Activated naive CD8-positive, alpha-beta T cell (primary cell): ENCODE results near the gene GAS2.

Source experiments
- H3K27ac Mint-ChIP-seq: one replicate; pipeline ENCODE4 v1.8.0; 2021; ENCODE audit warnings: mixed read lengths
- H3K27me3 Mint-ChIP-seq: one replicate; pipeline ENCODE4 v1.8.0; 2021; ENCODE audit warnings: mixed read lengths
- H3K36me3 Mint-ChIP-seq: one replicate; pipeline ENCODE4 v1.8.0; 2021; ENCODE audit warnings: mixed read lengths
- H3K4me1 Mint-ChIP-seq: one replicate; pipeline ENCODE4 v1.8.0; 2021; ENCODE audit warnings: low read depth, mixed read lengths
- H3K4me3 Mint-ChIP-seq: one replicate; pipeline ENCODE4 v1.8.0; 2021; ENCODE audit warnings: mild to moderate bottlenecking, mixed read lengths
- H3K9me3 Mint-ChIP-seq: one replicate; pipeline ENCODE4 v1.8.0; 2021; ENCODE audit warnings: low read depth, mixed read lengths

GAS2 gene

DNA sequence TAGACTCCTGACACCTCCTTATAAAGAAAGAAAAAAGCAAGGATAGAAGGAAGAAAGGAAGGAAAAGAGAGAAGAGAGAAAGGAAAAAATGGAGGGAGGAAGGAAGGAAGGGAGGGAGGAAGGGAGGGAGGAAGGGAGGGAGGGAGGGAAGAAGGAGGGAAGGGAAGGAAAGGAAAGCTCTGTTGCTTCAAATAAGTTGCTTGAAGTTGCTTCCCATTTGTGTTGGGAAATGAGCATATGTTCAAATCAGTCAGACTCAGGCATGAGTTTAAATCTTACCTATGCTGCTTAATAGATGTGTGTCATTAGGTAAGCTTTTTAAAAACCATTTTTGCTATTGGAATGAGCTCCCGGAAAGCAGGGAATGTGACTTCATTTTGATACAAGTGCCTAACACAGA lies 6.6 kb upstream of the GAS2 start:
- Mint-ChIP-seq H3K27ac (no peak overlapping the region), H3K9me3 (no peaks in the 10 kb centered on the region), H3K27me3 (peaks cover under 1% of the 10 kb centered on the region), H3K4me1 (peaks cover 19% of the 10 kb centered on the region), H3K36me3 (no peaks in the 10 kb centered on the region), H3K4me3 (no peak overlapping the region)

DNA sequence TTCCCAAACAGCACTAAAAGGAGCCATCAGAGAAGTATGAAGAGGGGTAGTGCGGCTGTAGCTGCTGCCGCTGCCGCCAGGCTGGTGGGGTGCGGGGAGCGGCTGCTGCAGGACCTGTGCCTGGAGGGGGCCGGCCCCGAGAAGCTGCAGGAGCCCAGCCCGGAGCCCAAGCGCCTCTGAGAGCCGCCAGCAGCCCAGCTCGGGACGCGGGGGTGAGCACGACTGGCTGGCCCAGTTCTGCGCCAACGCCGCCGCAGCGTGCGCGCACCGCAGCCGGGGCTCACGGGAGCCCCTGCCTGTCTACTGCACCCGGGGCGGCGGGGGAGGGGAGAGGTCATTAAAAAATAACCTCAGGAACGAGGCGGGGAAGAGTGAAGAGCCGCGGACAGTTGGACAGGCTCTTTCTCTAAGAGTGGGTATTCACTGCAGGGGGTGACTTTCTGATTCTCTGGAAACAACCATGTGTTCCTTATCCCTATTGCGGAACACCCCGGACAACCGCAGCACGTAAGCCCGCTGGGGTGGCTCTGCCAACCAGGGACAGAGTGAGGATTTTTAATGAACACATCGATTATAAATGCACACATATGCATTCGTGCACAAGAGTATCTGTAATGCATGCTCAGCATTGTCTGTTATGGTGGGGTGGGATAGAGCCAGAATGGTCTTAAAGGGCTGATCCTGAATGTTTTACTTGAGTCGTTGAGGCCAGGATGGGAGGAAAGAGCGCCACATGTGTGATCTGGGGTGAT lies 453 bp downstream of the GAS2 start:
- Mint-ChIP-seq H3K4me3 (peak overlapping the region; percentile 74), H3K27me3 (peaks cover 41% of the 10 kb centered on the region), H3K27ac (no peak overlapping the region), H3K36me3 (peaks cover 3% of the 10 kb centered on the region), H3K4me1 (peaks cover 13% of the 10 kb centered on the region), H3K9me3 (no peaks in the 10 kb centered on the region)

DNA sequence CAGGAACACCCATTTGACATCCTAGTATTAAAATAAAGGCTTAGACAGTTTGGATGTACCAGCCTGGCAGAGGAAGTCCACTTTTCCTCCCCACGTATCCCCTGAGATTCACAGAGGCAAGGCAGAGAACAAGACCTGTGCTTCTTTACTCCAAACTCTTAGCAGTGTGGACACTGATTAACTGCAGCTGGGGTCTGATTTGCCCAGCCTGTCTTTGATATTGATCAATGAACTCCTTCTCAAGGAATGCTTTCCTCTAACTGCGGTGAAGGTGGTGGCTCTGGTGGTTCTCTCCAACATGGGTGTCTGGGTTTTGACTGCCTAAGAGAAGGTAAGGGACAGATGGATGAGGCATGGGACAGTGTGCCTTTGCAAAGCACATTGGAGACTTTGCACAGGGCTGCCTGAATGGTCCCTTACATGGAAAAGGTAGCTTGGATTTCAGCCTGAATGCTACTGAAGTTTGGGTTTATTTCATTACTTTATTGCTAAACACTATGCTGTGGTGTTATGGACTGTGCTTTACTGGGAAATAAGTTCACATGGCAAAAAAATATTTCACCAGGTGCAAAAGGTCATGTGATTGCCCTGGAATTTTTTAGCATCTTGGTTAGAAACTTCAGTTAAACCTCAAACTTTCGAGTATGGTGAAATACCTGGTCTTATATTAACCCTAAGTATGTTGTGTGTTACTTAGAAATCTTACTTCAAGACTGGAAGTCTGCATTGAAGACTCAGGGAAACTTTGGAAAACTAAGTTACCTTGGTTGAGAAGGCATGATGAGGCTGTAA lies 1.8 kb downstream of the GAS2 start:
- Mint-ChIP-seq H3K36me3 (peaks cover 3% of the 10 kb centered on the region), H3K27ac (no peak overlapping the region), H3K4me3 (peak overlapping the region; percentile 64), H3K4me1 (peaks cover 13% of the 10 kb centered on the region), H3K27me3 (peaks cover 41% of the 10 kb centered on the region), H3K9me3 (no peaks in the 10 kb centered on the region)

DNA sequence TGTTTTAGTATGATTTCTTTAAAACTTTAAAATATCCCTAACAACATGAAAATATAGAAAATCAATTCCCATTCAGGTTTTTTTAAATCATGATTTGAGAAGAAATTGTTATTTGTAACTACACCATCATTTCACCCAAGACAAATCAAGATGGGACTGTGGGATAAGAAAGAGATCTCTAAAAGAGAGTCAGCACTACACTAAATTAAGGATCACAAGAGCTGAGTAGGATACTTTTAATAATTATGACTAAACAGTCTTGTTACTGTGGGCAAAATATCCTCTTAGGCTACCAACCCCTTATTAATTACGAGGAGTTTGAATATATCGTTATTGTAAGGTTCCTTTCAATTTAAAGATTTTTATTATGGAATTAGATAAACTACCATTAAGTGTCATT lies 3.0 kb downstream of the GAS2 start:
- no peak overlapping the region for H3K4me3 Mint-ChIP-seq
- H3K27ac Mint-ChIP-seq, result no peak overlapping the region
- no peaks in the 10 kb centered on the region for H3K9me3 Mint-ChIP-seq
- peaks cover 41% of the 10 kb centered on the region for H3K27me3 Mint-ChIP-seq
- peaks cover 13% of the 10 kb centered on the region for H3K4me1 Mint-ChIP-seq
- peaks cover 3% of the 10 kb centered on the region for H3K36me3 Mint-ChIP-seq

DNA sequence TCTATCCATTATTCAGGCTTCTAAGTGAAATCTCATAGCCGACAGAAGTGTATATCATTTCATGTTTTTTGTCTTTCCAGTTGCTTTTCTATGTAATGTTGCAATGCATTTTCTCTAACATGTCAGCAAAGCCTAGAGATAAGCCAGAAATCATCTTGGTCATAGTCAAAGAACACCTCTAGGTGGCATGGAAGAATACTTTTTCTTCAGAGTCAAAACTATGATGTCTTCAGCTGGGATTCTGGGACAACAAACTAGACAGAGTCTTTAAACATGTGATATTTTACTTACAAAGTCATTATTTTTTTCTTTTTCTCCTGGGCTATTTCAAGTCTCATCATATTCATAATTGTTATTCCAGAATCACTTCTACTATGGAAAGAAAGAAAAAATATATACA lies 4.4 kb downstream of the GAS2 start:
- Mint-ChIP-seq H3K36me3 (no peaks in the 10 kb centered on the region), H3K9me3 (no peaks in the 10 kb centered on the region), H3K27ac (no peak overlapping the region), H3K4me3 (no peak overlapping the region), H3K4me1 (peaks cover 12% of the 10 kb centered on the region), H3K27me3 (peaks cover 35% of the 10 kb centered on the region)

DNA sequence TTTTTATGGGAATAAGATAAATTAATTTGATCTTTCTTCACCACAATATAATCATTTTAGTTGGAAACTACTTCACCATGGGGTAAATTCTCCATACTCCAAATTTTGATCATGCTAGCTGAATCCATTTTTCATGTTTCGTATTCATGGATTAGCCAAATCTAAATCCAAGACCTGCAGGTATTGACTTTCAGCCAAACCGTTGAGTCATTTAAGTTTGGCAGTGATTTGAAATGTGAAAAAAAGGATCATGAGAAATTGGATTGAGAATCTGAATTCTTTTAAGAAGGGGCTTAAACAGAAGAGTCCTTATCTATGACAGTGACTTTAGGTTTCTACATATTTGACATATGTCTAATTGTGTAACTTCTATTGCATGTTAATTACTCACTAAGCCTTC lies 5.3 kb downstream of the GAS2 start:
- peaks cover 6% of the 10 kb centered on the region for H3K4me1 Mint-ChIP-seq
- H3K27ac Mint-ChIP-seq, result no peak overlapping the region
- no peaks in the 10 kb centered on the region for H3K9me3 Mint-ChIP-seq
- no peak overlapping the region for H3K4me3 Mint-ChIP-seq
- H3K36me3 Mint-ChIP-seq, result no peaks in the 10 kb centered on the region
- H3K27me3 Mint-ChIP-seq, result peaks cover 29% of the 10 kb centered on the region

DNA sequence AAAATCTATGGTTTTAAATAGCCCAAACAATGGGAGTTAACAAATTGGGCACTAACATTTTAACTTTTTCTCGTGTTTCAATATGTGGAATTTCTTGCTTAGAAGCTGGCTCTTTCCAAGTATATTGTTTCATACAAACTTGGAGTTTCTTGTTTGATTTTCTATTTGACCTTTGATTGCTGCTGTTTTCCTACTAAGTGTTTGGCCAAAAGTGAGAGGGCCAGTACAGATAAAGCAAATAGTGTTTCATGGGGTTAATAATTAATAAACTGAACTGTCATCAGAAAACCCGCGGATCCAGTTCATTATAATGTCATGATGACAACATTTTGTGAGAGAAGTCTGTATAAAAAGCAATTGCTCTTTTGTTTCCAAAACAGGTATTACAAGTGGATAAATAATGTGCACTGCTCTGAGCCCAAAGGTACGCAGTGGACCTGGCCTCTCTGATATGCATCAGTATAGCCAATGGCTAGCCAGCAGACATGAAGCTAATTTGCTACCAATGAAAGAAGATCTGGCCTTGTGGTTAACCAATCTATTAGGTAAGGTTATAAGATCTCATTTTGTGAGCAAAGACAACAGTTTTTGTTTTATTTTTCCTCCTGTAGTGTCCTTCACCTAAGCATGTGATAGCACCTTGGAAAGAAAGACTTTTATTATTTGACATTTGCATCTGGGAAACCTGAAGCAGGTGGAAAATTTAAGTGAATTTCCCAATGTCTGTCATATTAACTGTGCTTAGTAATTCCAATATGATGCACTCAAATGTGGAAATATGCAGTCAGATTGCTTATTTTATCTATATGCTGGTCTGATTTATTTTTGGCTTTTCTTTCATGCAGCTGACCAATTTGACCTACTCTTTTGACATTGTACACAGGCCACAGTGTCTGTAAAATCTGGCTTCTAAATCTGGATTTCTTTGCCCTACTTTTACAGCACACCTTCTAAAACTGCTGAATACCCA lies 8.3 kb downstream of the GAS2 start:
- H3K9me3 Mint-ChIP-seq, result no peaks in the 10 kb centered on the region
- H3K27ac Mint-ChIP-seq, result no peak overlapping the region
- H3K36me3 Mint-ChIP-seq, result no peaks in the 10 kb centered on the region
- H3K4me1 Mint-ChIP-seq, result no peaks in the 10 kb centered on the region
- H3K4me3 Mint-ChIP-seq, result no peak overlapping the region
- H3K27me3 Mint-ChIP-seq, result peaks cover 11% of the 10 kb centered on the region

DNA sequence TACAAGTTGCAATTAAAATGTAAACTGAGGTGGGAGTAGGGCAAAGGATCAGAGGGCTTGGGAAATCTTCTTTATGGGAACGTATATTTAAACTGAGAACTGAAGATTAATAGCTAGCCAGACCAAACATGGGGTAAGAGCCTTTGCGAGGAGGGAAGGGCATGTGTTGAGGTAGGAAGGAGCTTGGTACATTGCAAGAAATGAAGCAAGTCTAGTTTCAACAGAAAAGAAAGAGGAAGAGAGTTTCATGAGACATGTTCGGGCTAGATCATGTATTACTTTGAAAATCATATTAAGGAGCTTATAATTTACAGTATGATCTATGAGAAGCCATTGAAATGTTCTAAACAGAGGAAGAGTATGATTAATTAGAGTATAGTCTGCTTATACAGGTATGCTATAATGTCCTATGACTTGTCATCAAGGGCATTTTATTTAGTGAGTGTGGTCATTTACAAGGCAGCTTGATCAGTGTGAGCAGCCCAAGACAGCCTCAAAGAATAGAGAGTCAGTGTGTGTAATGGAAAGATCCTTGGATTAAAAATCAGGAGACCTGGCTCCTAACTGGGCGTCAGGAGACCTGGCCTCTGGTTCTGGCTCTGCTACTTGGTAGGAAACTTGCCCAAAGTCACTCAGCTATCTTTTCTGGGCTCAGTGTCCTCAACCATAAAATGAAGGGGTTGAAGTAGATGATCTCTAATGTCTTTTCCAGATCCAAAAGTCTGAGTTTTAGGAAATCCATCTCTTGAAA lies 10.9 kb downstream of the GAS2 start:
- H3K36me3 Mint-ChIP-seq, result no peaks in the 10 kb centered on the region
- H3K9me3 Mint-ChIP-seq, result no peaks in the 10 kb centered on the region
- no peaks in the 10 kb centered on the region for H3K4me1 Mint-ChIP-seq
- H3K27me3 Mint-ChIP-seq, result peaks cover 2% of the 10 kb centered on the region
- no peak overlapping the region for H3K4me3 Mint-ChIP-seq
- no peak overlapping the region for H3K27ac Mint-ChIP-seq

DNA sequence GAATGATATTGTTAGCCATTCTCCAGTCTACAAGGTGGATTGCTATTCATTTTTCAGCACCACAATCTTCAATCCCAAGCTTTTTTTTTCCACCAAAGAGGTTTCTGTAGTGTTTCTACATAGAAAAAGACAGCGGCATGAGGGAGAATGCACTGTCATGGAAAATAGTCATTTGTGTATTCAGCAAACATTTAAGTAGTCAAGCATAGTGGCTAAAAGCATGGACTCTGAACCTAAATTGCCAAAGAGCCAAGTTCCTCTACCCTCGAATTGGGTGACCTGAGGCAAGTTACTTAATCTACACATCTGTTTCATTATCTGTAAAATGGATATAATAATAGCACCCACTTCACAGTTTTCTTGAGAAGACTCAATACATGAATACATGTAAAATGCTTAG lies 14.2 kb downstream of the GAS2 start:
- Mint-ChIP-seq H3K36me3 (no peaks in the 10 kb centered on the region), H3K9me3 (no peaks in the 10 kb centered on the region), H3K4me3 (no peak overlapping the region), H3K27ac (no peak overlapping the region), H3K27me3 (peaks cover 2% of the 10 kb centered on the region), H3K4me1 (no peaks in the 10 kb centered on the region)

DNA sequence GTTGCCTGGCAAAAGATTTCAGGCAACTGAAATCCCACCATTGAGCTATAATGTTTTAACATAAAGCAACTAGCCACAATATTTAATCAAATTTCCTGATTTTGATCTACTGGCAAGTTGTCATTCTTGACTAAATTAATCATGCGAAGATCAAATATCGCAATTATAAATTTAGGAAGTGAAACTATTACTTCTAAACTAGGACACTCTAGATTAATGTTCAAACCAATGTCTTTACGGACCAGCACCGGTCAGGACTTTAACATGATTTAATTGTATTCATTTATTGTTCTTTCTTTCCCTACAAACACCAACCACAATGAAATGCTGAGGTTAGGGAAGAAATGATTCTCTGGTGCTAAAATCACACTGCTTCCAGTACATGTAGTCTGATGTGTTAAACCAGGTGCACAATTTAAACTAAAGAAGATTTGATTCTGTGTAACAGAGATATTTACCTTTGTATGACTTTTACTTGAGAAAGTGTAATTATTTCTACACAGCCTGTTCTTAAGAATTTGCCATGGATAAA lies 14.9 kb downstream of the GAS2 start:
- H3K27ac Mint-ChIP-seq, result no peak overlapping the region
- H3K9me3 Mint-ChIP-seq, result no peaks in the 10 kb centered on the region
- no peaks in the 10 kb centered on the region for H3K36me3 Mint-ChIP-seq
- H3K27me3 Mint-ChIP-seq, result peaks cover 1% of the 10 kb centered on the region
- no peak overlapping the region for H3K4me3 Mint-ChIP-seq
- no peaks in the 10 kb centered on the region for H3K4me1 Mint-ChIP-seq

DNA sequence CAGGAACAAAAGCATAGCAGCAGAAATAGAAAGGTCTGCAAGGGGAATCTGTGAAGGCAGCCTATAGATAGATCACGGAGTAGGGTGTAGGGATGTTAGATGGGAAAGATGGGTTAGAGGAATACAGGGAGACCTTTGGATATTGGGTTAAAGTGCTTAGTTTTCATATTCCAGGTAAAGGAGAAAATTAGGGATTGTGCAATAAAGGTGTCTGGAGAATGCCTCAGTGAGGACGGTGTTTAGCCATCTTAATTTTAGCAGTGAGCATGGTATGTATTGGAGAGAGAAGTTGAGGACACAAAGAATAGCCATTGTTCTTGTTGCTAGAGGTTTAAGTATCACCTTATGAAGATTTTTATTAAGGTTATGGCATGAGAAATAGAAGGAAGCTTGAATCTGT lies 17.7 kb downstream of the GAS2 start:
- Mint-ChIP-seq H3K27ac (no peak overlapping the region), H3K4me3 (no peak overlapping the region), H3K9me3 (no peaks in the 10 kb centered on the region), H3K4me1 (no peaks in the 10 kb centered on the region), H3K27me3 (no peaks in the 10 kb centered on the region), H3K36me3 (no peaks in the 10 kb centered on the region)

DNA sequence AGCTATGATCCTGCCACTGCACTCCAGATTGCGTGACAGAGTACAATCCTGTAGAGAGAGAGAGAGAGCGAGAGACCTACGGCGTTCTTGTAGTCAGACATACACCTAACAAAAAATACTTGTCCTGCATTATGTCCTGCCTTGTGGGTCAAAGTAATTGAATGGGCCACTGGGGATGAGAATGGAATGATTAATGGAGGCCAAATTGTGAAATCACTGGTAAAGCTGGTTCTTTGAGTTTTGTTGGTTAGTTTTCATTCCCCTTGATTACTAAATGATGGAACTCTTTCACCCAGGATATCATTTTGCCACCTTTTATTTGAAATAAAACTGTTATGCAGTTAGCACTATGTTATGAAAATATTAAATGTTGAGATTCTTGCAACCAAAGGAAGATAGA lies 18.7 kb downstream of the GAS2 start:
- Mint-ChIP-seq H3K9me3 (no peaks in the 10 kb centered on the region), H3K4me3 (no peak overlapping the region), H3K27ac (no peak overlapping the region), H3K27me3 (no peaks in the 10 kb centered on the region), H3K4me1 (peaks cover 3% of the 10 kb centered on the region), H3K36me3 (no peaks in the 10 kb centered on the region)

DNA sequence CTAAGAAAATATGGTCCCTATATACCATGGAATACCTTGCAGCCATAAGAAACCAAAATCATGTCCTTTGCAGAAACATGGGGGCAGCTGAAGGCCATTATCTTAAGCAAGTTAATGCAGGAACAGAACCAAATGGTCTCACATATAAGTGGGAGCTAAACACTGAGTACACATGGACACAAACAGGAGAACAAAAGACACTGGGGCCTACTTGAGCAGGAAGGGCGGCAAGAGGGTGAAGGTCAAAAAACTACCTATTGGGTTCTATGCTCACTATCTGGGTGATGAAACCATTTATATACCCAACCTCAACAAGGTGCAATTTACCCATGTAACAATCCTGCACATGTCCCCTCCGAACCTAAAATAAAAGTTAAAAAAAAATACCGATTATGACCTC lies 22.5 kb downstream of the GAS2 start:
- H3K36me3 Mint-ChIP-seq, result no peaks in the 10 kb centered on the region
- no peak overlapping the region for H3K27ac Mint-ChIP-seq
- peaks cover 21% of the 10 kb centered on the region for H3K4me1 Mint-ChIP-seq
- H3K9me3 Mint-ChIP-seq, result no peaks in the 10 kb centered on the region
- no peaks in the 10 kb centered on the region for H3K27me3 Mint-ChIP-seq
- no peak overlapping the region for H3K4me3 Mint-ChIP-seq

DNA sequence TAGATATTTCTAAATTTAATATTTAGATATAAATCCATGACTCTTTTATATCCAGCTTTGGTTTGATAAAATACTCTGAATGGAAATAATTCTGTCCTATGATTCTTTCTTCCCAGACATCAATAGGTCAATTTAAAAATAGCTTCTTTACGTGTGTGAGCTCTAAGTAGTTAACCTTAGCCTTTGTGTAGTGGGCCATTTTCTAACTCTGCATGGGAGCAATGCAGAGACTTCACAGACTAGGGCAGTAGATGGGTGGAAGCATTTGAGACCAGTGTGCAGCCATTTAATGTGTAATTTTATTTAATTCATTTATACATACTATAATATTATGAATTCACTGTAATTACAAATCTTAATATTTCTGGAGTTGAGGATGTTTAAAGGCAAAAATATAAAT lies 23.8 kb downstream of the GAS2 start:
- Mint-ChIP-seq H3K36me3 (no peaks in the 10 kb centered on the region), H3K9me3 (no peaks in the 10 kb centered on the region), H3K27me3 (no peaks in the 10 kb centered on the region), H3K4me1 (peaks cover 21% of the 10 kb centered on the region), H3K27ac (no peak overlapping the region), H3K4me3 (no peak overlapping the region)
